ENCODE results near the gene NTHL1. TPM values are rescaled to one million over a fixed set of nuclear protein-coding genes. Genes with fewer than 3 reads are reported as not detected.

NTHL1 gene
- total and polyA plus RNA-seq, 2 of the 4 experiments (the other 2 are of a cell fraction) = 22.8 to 28.0 TPM

- H3K4me1 ChIP-seq (ENCODE audit: control insufficient read depth, insufficient read depth, low read length) = peaks cover 21% of the 10 kb centered on the region
- intact Hi-C loops (cut with micrococcal nuclease) (loop anchor here (5.0 kb wide), 1 partner anchor 139 kb away; no protein-coding TSS in a partner anchor), in situ Hi-C loops (cut with MboI; ENCODE audit: low sequenced_read_pairs) (no loop called here), dilution Hi-C loops (cut with HindIII; ENCODE audit: low sequenced_read_pairs, unreplicated experiment) (no loop called here)
- no peak overlapping the region for H3K4me3 ChIP-seq (ENCODE audit: insufficient read depth, low read depth, low read length)
- no peak overlapping the region for H3K56ac ChIP-seq (ENCODE audit: extremely low read depth, insufficient read depth, low read length)
- H2BK5ac ChIP-seq (ENCODE audit: low read depth, low read length, poor library complexity, severe bottlenecking) = no peak overlapping the region
- no peak overlapping the region for H3K4ac ChIP-seq (ENCODE audit: low read depth, low read length)
- H2BK20ac ChIP-seq (ENCODE audit: low read depth, low read length) = no peak overlapping the region
- DNase-seq (no peak), ATAC-seq (ENCODE audit: low read depth) (no peak)
- no peak overlapping the region for H2AFZ ChIP-seq (replicated peaks; ENCODE audit: low read length, poor library complexity)
- H3K23ac ChIP-seq (ENCODE audit: low read depth, low read length) = no peak overlapping the region
- H3K4me2 ChIP-seq (ENCODE audit: low read depth, low read length) = no peak overlapping the region
- H2BK120ac ChIP-seq (ENCODE audit: low read depth, low read length) = no peak overlapping the region
- H3K36me3 ChIP-seq (ENCODE audit: control insufficient read depth, insufficient read depth, low read length) = peaks cover 54% of the 10 kb centered on the region
- no peaks in the 10 kb centered on the region for H3K9me3 ChIP-seq (ENCODE audit: control insufficient read depth, insufficient read depth, low read length)
- peaks cover 10 to 83% of the 10 kb centered on the region in 2 experiments; a peak in 3 of 4 replicates for H3K79me1 ChIP-seq (ENCODE audit: low read depth in 1 of 2, low read length in 2 of 2)
- H4K91ac ChIP-seq (ENCODE audit: insufficient read depth, low read depth, low read length) = no peak overlapping the region
- peak overlapping the region; percentile 17; the same call in 1 of the 2 replicates for H2AK5ac ChIP-seq (ENCODE audit: low read depth, low read length)
- H3K18ac ChIP-seq (ENCODE audit: low read depth, low read length) = no peak overlapping the region
- peaks cover 8% of the 10 kb centered on the region; the same call in 1 of the 2 replicates for H3K9me1 ChIP-seq (ENCODE audit: insufficient read depth, low read length)
- TF ChIP-seq MAFK (IDR thresholded peaks at IDR 0.05; ENCODE audit: low read depth, low read length) (no peak), FOS (IDR thresholded peaks at IDR 0.05; ENCODE audit: low read depth, low read length) (no peak), USF2 (IDR thresholded peaks at IDR 0.05; ENCODE audit: low read depth, low read length) (no peak), BHLHE40 (IDR thresholded peaks at IDR 0.05; ENCODE audit: low read depth, low read length) (no peak), MAZ (IDR thresholded peaks at IDR 0.05; ENCODE audit: borderline replicate concordance, low read depth, low read length) (no peak), MXI1 (IDR thresholded peaks at IDR 0.05; ENCODE audit: borderline replicate concordance, low read depth, low read length) (no peak), RCOR1 (IDR thresholded peaks at IDR 0.05; ENCODE audit: insufficient replicate concordance, low read length) (no peak), CTCF (conservative IDR thresholded peaks at IDR 0.05; ENCODE audit: low read depth, low read length) (no peak), POLR2A (IDR thresholded peaks at IDR 0.05; ENCODE audit: low read depth, low read length) (no peak), CHD1 (IDR thresholded peaks at IDR 0.05; ENCODE audit: low read depth, low read length) (no peak), SMC3 (IDR thresholded peaks at IDR 0.05; ENCODE audit: low read depth, low read length) (no peak), ELK1 (IDR thresholded peaks at IDR 0.05; ENCODE audit: borderline replicate concordance, low read depth, low read length) (no peak)
- H4K8ac ChIP-seq (ENCODE audit: low read depth in 2 of 2, low read length in 2 of 2) = no peak overlapping the region
- no peak overlapping the region for H3K14ac ChIP-seq (replicated peaks; ENCODE audit: low read depth, low read length)
- WGBS, 2 experiments (ENCODE audit: extremely low coverage in 2 of 2, insufficient read length in 1 of 2) = 88% methylated on average over 3 of the region's 8 CpGs; no CpG with 5 or more reads in 1 of the 2 experiments
- H2BK15ac ChIP-seq (ENCODE audit: low read depth, low read length) = no peak overlapping the region
- H4K5ac ChIP-seq (ENCODE audit: low read depth, low read length) = no peak overlapping the region
- no peak overlapping the region for H2AK9ac ChIP-seq (replicated peaks; ENCODE audit: low read depth, low read length, poor library complexity)
- POLR2A ChIA-PET (ENCODE audit: unreplicated experiment) = interaction anchor here (1.0 kb wide), 1 partner anchor 152 kb away, joined by 3 read pairs; the partner anchor contains the start of gene TRAF7
- H3K9ac ChIP-seq (ENCODE audit: low read depth, low read length) = no peak overlapping the region
- H3K27me3 ChIP-seq (ENCODE audit: control insufficient read depth, insufficient read depth, low read length) = no peaks in the 10 kb centered on the region
- no TSS peak for BruUV-seq (replicated peaks)
- CTCF ChIA-PET = interaction anchor here (0.9 to 1.7 kb wide), 3 partner anchors 10 to 24 kb away, joined by 3 to 8 read pairs (median 5); no protein-coding TSS in a partner anchor
- H4K20me1 ChIP-seq (ENCODE audit: insufficient read depth, low read length) = peaks cover 71% of the 10 kb centered on the region
- H3K27ac ChIP-seq (ENCODE audit: insufficient read depth, low read length) = no peak overlapping the region
Measured at GRCh38 chr16:2003231-2003826, 44.3 kb downstream of the NTHL1 start.
